ENCODE results near the gene ADGRA3. TPM values are rescaled to one million over a fixed set of nuclear protein-coding genes. Genes with fewer than 3 reads are reported as not detected.

The ADGRA3 gene
- total RNA-seq, 4 donors from 2014 or later, result 17.1 to 86.4 (median 25.7) TPM

DNA sequence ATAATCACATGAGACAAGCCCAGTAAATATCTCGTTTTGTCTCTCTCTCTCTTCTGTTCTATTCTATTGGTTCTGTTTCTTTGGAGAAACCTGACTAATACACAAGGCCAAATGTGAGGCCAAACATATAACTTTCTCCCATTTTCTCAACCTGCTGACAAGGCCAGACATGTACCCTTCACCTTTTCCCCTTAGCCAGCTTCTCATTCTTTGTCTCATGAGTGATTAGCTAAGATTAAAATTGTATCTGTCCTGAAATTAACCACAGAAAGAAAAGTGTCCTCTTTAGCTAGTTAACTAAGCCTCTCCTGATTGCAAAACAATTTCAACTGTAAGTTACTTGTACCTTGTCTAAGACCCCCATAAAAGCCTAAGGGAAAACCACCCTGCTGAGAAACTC lies 18.5 kb upstream of the ADGRA3 start:
- intact Hi-C loops (cut with DNase I; ENCODE audit: low total_unique reads), result no loop called here
- in situ Hi-C loops (cut with MboI; ENCODE audit: low sequenced_read_pairs in 4 of 4), result no loop called here
- Histone ChIP-seq H3K9me3 (peaks cover 0 to 17% (median 4%) of the 10 kb centered on the region in 3 donors), H3K4me3 (no peak overlapping the region), H3K27me3 (no peaks in the 10 kb centered on the region), H3K4me1 (no peaks in the 10 kb centered on the region), H3K27ac (no peak overlapping the region), H3K36me3 (no peaks in the 10 kb centered on the region)
- no peak for TF ChIP-seq POLR2A (IDR thresholded peaks at IDR 0.05)
- TF ChIP-seq CTCF (IDR thresholded peaks at IDR 0.05 in 4 of 5, conservative IDR thresholded peaks at IDR 0.05 in 1 of 5), result no peak
- no peak for ATAC-seq
- no peak for DNase-seq

GRCh38 chr4:22532896-22533295 lies 17.0 kb upstream of the ADGRA3 start:
- intact Hi-C loops (cut with DNase I; ENCODE audit: low total_unique reads) (no loop called here), in situ Hi-C loops (cut with MboI; ENCODE audit: low sequenced_read_pairs in 4 of 4) (no loop called here)
- no peak for ATAC-seq

GRCh38 chr4:22532117-22532516 lies 16.3 kb upstream of the ADGRA3 start:
- DNase-seq (no peak), ATAC-seq (no peak)
- in situ Hi-C loops (cut with MboI; ENCODE audit: low sequenced_read_pairs in 4 of 4), result no loop called here
- Histone ChIP-seq H3K4me1 (no peaks in the 10 kb centered on the region), H3K36me3 (no peaks in the 10 kb centered on the region), H3K27me3 (no peaks in the 10 kb centered on the region), H3K4me3 (no peak overlapping the region), H3K9me3 (peaks cover 0 to 17% (median 4%) of the 10 kb centered on the region in 3 donors), H3K27ac (no peak overlapping the region)
- TF ChIP-seq POLR2A (IDR thresholded peaks at IDR 0.05) (no peak), CTCF (IDR thresholded peaks at IDR 0.05 in 4 of 5, conservative IDR thresholded peaks at IDR 0.05 in 1 of 5) (no peak)
- intact Hi-C loops (cut with DNase I; ENCODE audit: low total_unique reads), result no loop called here

More at GRCh38 chr4:22532896-22533295, 17.0 kb upstream of the ADGRA3 start:
- Histone ChIP-seq H3K27ac (no peak overlapping the region), H3K9me3 (peaks cover 0 to 17% (median 4%) of the 10 kb centered on the region in 3 donors), H3K27me3 (no peaks in the 10 kb centered on the region), H3K4me1 (no peaks in the 10 kb centered on the region), H3K36me3 (no peaks in the 10 kb centered on the region), H3K4me3 (no peak overlapping the region)
- no peak for DNase-seq
- TF ChIP-seq CTCF (IDR thresholded peaks at IDR 0.05 in 4 of 5, conservative IDR thresholded peaks at IDR 0.05 in 1 of 5) (no peak), POLR2A (IDR thresholded peaks at IDR 0.05) (no peak)

- Histone ChIP-seq H3K9me3 (peaks cover 0 to 17% (median 4%) of the 10 kb centered on the region in 3 donors), H3K27ac (no peak overlapping the region), H3K36me3 (no peaks in the 10 kb centered on the region), H3K27me3 (no peaks in the 10 kb centered on the region), H3K4me1 (no peaks in the 10 kb centered on the region), H3K4me3 (no peak overlapping the region)
- in situ Hi-C loops (cut with MboI; ENCODE audit: low sequenced_read_pairs in 4 of 4) (no loop called here), intact Hi-C loops (cut with DNase I; ENCODE audit: low total_unique reads) (no loop called here)
- no peak for ATAC-seq
- DNase-seq, result no peak
- TF ChIP-seq CTCF (IDR thresholded peaks at IDR 0.05 in 4 of 5, conservative IDR thresholded peaks at IDR 0.05 in 1 of 5) (no peak), POLR2A (IDR thresholded peaks at IDR 0.05) (no peak)
Observed at GRCh38 chr4:22531311-22532019, 15.6 kb upstream of the ADGRA3 start.
